CD4-positive, alpha-beta T cell treated with Interleukin-6 at 100 ng/mL for 8 hours (primary cell): ENCODE data around the gene MET.
"Not testable (repeated sequence)": the region's sequence is repeated elsewhere in the genome, so short reads cannot be mapped to it uniquely, and the experiment has no call there.

Experiments used
- DNase-seq: peaks from one replicate; pipeline ENCODE4 v3.0.0-alpha.2; 2020; ENCODE audit warnings: mixed read lengths, low spot score

The MET gene

GRCh38 chr7:116671681-116672595 lies at the start of gene MET:
Gene MET (plus strand): TSS chr7:116672196. CDS start chr7:116699085, 26,889 bp downstream.
- no peak for DNase-seq

GRCh38 chr7:116626886-116627285 lies 45.1 kb upstream of the MET start:
- no peak for DNase-seq

- no peak for DNase-seq
Observed at GRCh38 chr7:116629051-116629463, 42.9 kb upstream of the MET start.

- no peak for DNase-seq
Observed at GRCh38 chr7:116630357-116630756, 41.6 kb upstream of the MET start.

GRCh38 chr7:116630932-116631671 lies 40.9 kb upstream of the MET start:
- no peak for DNase-seq

GRCh38 chr7:116631676-116632075 lies 40.3 kb upstream of the MET start:
- DNase-seq, result no peak

- DNase-seq, result no peak
Observed at GRCh38 chr7:116632384-116632783, 39.6 kb upstream of the MET start.

- DNase-seq, result no peak
Observed at GRCh38 chr7:116633131-116633988, 38.6 kb upstream of the MET start.

- DNase-seq, result no peak
Observed at GRCh38 chr7:116636997-116637396, 35.0 kb upstream of the MET start.

GRCh38 chr7:116638592-116638991 lies 33.4 kb upstream of the MET start:
- not testable (repeated sequence) for DNase-seq

GRCh38 chr7:116641551-116642153 lies 30.3 kb upstream of the MET start:
- DNase-seq, result no peak

- DNase-seq, result not testable (repeated sequence)
Observed at GRCh38 chr7:116643148-116643547, 28.8 kb upstream of the MET start.

- no peak for DNase-seq
Observed at GRCh38 chr7:116644628-116645027, 27.4 kb upstream of the MET start.

GRCh38 chr7:116647290-116647689 lies 24.7 kb upstream of the MET start:
- DNase-seq, result no peak

- DNase-seq, result no peak
Observed at GRCh38 chr7:116647861-116648260, 24.1 kb upstream of the MET start.

- DNase-seq, result no peak
Observed at GRCh38 chr7:116650436-116650835, 21.6 kb upstream of the MET start.

- DNase-seq, result no peak
Observed at GRCh38 chr7:116652793-116653192, 19.2 kb upstream of the MET start.

- no peak for DNase-seq
Observed at GRCh38 chr7:116653204-116653603, 18.8 kb upstream of the MET start.

GRCh38 chr7:116653646-116654045 lies 18.4 kb upstream of the MET start:
- no peak for DNase-seq

- not testable (repeated sequence) for DNase-seq
Observed at GRCh38 chr7:116659248-116659647, 12.7 kb upstream of the MET start.

GRCh38 chr7:116661865-116662264 lies 10.1 kb upstream of the MET start:
- no peak for DNase-seq

GRCh38 chr7:116663744-116664143 lies 8.3 kb upstream of the MET start:
- DNase-seq, result no peak
